Body of pancreas (tissue), 4 donors: ENCODE data around the gene PMEL.

Source experiments
- POLR2A ChIP-seq, 3 donors: fragments of 450-650 bp; IDR thresholded peaks; one replicate each; pipeline ENCODE4 v1.6.1; 2016; ENCODE audit warnings: antibody characterized with exemption in 3 of 3, mild to moderate bottlenecking in 2 of 3
- TF ChIP-seq, protein P1 (sequence below), 7 experiments: fragments of 450-650 bp in 4 of 7; fragments of 200-600 bp in 3 of 7; sonication (generic) in 3 of 7; IDR thresholded peaks; one replicate each; pipeline ENCODE4 v1.5.1; 2016 to 2019; ENCODE audit warnings: antibody characterized with exemption in 7 of 7

DNA sequence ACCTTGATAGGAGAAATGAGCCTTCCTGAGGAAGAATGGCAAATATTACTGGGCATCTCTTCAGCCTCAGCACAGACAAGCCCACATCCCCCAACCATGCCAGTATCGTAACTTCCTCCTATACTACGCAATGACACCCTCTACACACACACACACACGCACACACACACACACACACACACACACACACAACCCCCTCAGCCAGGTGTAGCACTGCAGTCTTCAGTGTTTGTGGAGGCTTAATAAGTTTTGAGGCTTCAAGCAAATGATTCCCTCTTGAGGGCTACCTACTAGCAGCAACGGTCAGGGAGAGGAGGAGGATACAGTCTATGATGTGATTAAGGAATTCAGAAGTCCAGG lies 33.3 kb downstream of the PMEL start:
- TF ChIP-seq, protein P1, sequence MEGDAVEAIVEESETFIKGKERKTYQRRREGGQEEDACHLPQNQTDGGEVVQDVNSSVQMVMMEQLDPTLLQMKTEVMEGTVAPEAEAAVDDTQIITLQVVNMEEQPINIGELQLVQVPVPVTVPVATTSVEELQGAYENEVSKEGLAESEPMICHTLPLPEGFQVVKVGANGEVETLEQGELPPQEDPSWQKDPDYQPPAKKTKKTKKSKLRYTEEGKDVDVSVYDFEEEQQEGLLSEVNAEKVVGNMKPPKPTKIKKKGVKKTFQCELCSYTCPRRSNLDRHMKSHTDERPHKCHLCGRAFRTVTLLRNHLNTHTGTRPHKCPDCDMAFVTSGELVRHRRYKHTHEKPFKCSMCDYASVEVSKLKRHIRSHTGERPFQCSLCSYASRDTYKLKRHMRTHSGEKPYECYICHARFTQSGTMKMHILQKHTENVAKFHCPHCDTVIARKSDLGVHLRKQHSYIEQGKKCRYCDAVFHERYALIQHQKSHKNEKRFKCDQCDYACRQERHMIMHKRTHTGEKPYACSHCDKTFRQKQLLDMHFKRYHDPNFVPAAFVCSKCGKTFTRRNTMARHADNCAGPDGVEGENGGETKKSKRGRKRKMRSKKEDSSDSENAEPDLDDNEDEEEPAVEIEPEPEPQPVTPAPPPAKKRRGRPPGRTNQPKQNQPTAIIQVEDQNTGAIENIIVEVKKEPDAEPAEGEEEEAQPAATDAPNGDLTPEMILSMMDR (IDR thresholded peaks at IDR 0.05), result no peak
- peak in 1 of 3 donors; percentile 32 for TF ChIP-seq POLR2A (IDR thresholded peaks at IDR 0.05)
